Colonic mucosa (tissue), 4 donors: ENCODE data around the gene RBM14. TPM values are rescaled to one million over a fixed set of nuclear protein-coding genes. Genes with fewer than 3 reads are reported as not detected.
"Not testable (repeated sequence)": the region's sequence is repeated elsewhere in the genome, so short reads cannot be mapped to it uniquely, and the experiment has no call there.

Experiments
- DNase-seq: peaks from one replicate; pipeline ENCODE4 v3.0.0-alpha.2; 2020
- H3K27ac ChIP-seq: fragments of 200-600 bp; one replicate; pipeline ENCODE4 v1.8.0; 2021
- H3K27me3 ChIP-seq: fragments of 200-600 bp; one replicate; pipeline ENCODE4 v1.8.0; 2021
- H3K36me3 ChIP-seq: fragments of 200-600 bp; one replicate; pipeline ENCODE4 v1.8.0; 2021
- H3K4me1 ChIP-seq: fragments of 200-600 bp; one replicate; pipeline ENCODE4 v1.8.0; 2021; ENCODE audit warnings: mild to moderate bottlenecking
- H3K4me3 ChIP-seq: fragments of 200-600 bp; one replicate; pipeline ENCODE4 v1.8.0; 2021
- H3K9ac ChIP-seq, 2 donors: one replicate each; pipeline ENCODE4 v1.7.0; 2013; ENCODE audit warnings: control low read depth in 2 of 2, low read depth in 2 of 2, low read length in 2 of 2
- H3K9me3 ChIP-seq: fragments of 200-600 bp; one replicate; pipeline ENCODE4 v1.8.0; 2021
- CTCF ChIP-seq: fragments of 200-600 bp; IDR thresholded peaks from one replicate; pipeline ENCODE4 v1.8.0; 2022; ENCODE audit warnings: antibody characterized with exemption, mild to moderate bottlenecking
- intact Hi-C: fragments of 100-400 bp; cut with DNase I; formaldehyde crosslinking; loops from one replicate; pipeline ENCODE4 v1.14.1; 2022
- total RNA-seq, 2 donors: library from RNA; stranded (reverse); fragmentation: NEBNext Ultra II Directional in 1 of 2; extraction: Animal tissue kit (Norgen Biotek cat#: 25700) in 1 of 2; gene quantifications; one replicate each; pipeline ENCODE4 v1.2.1, GENCODE V29; 2021
- donor health status: healthy.
- donor health status: DM: no; HTN: no; CAD: no.
- donor health status: DM: no; HTN: no; CAD: no.

RBM14 gene
- total RNA-seq, 2 donors from 2014 or later, result 36.4 to 110 TPM

GRCh38 chr11:66637557-66638176 is 21.2 kb downstream of the RBM14 start:
- H3K4me1 ChIP-seq, result peaks cover 23% of the 10 kb centered on the region
- no peaks in the 10 kb centered on the region for H3K9me3 ChIP-seq
- intact Hi-C loops, result no loop called here
- no peak for DNase-seq
- no peak for TF ChIP-seq CTCF
- H3K4me3 ChIP-seq, result peak overlapping the region; percentile 82
- peak overlapping the region; percentile 68 to 96 for H3K9ac ChIP-seq
- peak overlapping the region; percentile 89 for H3K27ac ChIP-seq
- H3K36me3 ChIP-seq, result peaks cover 5% of the 10 kb centered on the region
- no peaks in the 10 kb centered on the region for H3K27me3 ChIP-seq

- Histone ChIP-seq H3K9ac (peak within 1 kb of the TSS; percentile 79 to 96), H3K9me3 (no peaks in the 10 kb centered on the region), H3K27ac (peak within 1 kb of the TSS; percentile 89), H3K4me1 (peaks cover 23% of the 10 kb centered on the region), H3K4me3 (peak within 1 kb of the TSS; percentile 82), H3K27me3 (no peaks in the 10 kb centered on the region), H3K36me3 (peaks cover 5% of the 10 kb centered on the region)
- peak; percentile 99 for DNase-seq
- no peak for TF ChIP-seq CTCF
- intact Hi-C loops, result no loop called here
Measured at GRCh38 chr11:66638177-66639065, 22.0 kb downstream of the RBM14 start, which contains the start of gene RBM4. RBM4 (plus strand) TSS chr11:66638703; CDS start chr11:66639712, 1,009 bp downstream.

- intact Hi-C loops, result no loop called here
- peak overlapping the region; percentile 89 for H3K27ac ChIP-seq
- H3K4me3 ChIP-seq, result peak overlapping the region; percentile 82
- TF ChIP-seq CTCF, result no peak
- peaks cover 23% of the 10 kb centered on the region for H3K4me1 ChIP-seq
- no peaks in the 10 kb centered on the region for H3K27me3 ChIP-seq
- no peaks in the 10 kb centered on the region for H3K9me3 ChIP-seq
- DNase-seq, result no peak
- peak overlapping the region; percentile 79 to 96 for H3K9ac ChIP-seq
- H3K36me3 ChIP-seq, result peaks cover 5% of the 10 kb centered on the region
Measured at GRCh38 chr11:66639066-66639813, 22.8 kb downstream of the RBM14 start.

GRCh38 chr11:66639814-66640340 is 23.4 kb downstream of the RBM14 start:
- H3K9me3 ChIP-seq, H3K9ac ChIP-seq, DNase-seq, H3K27ac ChIP-seq, H3K36me3 ChIP-seq, H3K27me3 ChIP-seq, intact Hi-C loops: not testable (repeated sequence)
- H3K4me3 ChIP-seq, result peak overlapping the region; percentile 82
- H3K4me1 ChIP-seq, result peaks cover 23% of the 10 kb centered on the region

- peaks cover 9% of the 10 kb centered on the region for H3K36me3 ChIP-seq
- no peak overlapping the region for H3K4me3 ChIP-seq
- no peaks in the 10 kb centered on the region for H3K27me3 ChIP-seq
- no peaks in the 10 kb centered on the region for H3K9me3 ChIP-seq
- no peak for DNase-seq
- no peak overlapping the region for H3K27ac ChIP-seq
- intact Hi-C loops, result no loop called here
- no peak for TF ChIP-seq CTCF
- H3K4me1 ChIP-seq, result peaks cover 23% of the 10 kb centered on the region
- no peak overlapping the region for H3K9ac ChIP-seq
Measured at GRCh38 chr11:66641834-66642233, 25.4 kb downstream of the RBM14 start.
